Right atrium auricular region (tissue), 2 donors: ENCODE results near the gene ACTG1. TPM values are rescaled to one million over a fixed set of nuclear protein-coding genes. Genes with fewer than 3 reads are reported as not detected.
A peak's percentile ranks its signal among the peaks of the same experiment; 100 is the strongest.

Experiments used
- DNase-seq: peaks from one replicate; pipeline ENCODE4 v3.0.0-alpha.2; 2019; ENCODE audit warnings: low spot score
- H3K27ac ChIP-seq, 2 donors: fragments of 200-600 bp; sonication (generic); 1 replicate in 1 of 2; 2 replicates in 1 of 2; pipeline ENCODE4 v1.5.1; 2016 to 2019
- H3K27me3 ChIP-seq, 2 donors: fragments of 200-600 bp; sonication (generic); one replicate each; pipeline versions ENCODE4 v1.5.1 to v1.6.0; 2017 to 2019
- H3K36me3 ChIP-seq: fragments of 200-600 bp; sonication (generic); one replicate; pipeline ENCODE4 v1.5.1; 2016
- H3K4me1 ChIP-seq, 2 donors: fragments of 200-600 bp; sonication (generic); one replicate each; pipeline versions ENCODE4 v1.5.1 to v1.6.0; 2017 to 2019
- H3K4me3 ChIP-seq, 2 donors: fragments of 200-600 bp; sonication (generic); 1 replicate in 1 of 2; 2 replicates in 1 of 2; pipeline ENCODE4 v1.5.1; 2017 to 2019; ENCODE audit warnings: mild to moderate bottlenecking in 1 of 2, moderate library complexity in 1 of 2
- H3K9me3 ChIP-seq, 2 donors: fragments of 200-600 bp; sonication (generic); one replicate each; pipeline ENCODE4 v1.5.1; 2019
- total RNA-seq, 2 donors: library from RNA; depleted of rRNA; stranded (reverse); fragments of >200 nt; gene quantifications; one replicate each; pipeline ENCODE4 v1.1.0, GENCODE V29; 2016
- TF ChIP-seq, protein P1 (sequence below), 2 donors: fragments of 200-600 bp; sonication (generic); IDR thresholded peaks; one replicate each; pipeline ENCODE4 v1.5.1; 2019; ENCODE audit warnings: antibody characterized with exemption in 2 of 2

The ACTG1 gene
- total RNA-seq, 2 donors from 2014 or later, result 1,076 to 1,610 TPM

- peaks cover 0 to 61% of the 10 kb centered on the region in 2 donors for H3K4me1 ChIP-seq
- peaks cover 9% of the 10 kb centered on the region for H3K36me3 ChIP-seq
- no peaks in the 10 kb centered on the region for H3K9me3 ChIP-seq
- TF ChIP-seq, protein P1, sequence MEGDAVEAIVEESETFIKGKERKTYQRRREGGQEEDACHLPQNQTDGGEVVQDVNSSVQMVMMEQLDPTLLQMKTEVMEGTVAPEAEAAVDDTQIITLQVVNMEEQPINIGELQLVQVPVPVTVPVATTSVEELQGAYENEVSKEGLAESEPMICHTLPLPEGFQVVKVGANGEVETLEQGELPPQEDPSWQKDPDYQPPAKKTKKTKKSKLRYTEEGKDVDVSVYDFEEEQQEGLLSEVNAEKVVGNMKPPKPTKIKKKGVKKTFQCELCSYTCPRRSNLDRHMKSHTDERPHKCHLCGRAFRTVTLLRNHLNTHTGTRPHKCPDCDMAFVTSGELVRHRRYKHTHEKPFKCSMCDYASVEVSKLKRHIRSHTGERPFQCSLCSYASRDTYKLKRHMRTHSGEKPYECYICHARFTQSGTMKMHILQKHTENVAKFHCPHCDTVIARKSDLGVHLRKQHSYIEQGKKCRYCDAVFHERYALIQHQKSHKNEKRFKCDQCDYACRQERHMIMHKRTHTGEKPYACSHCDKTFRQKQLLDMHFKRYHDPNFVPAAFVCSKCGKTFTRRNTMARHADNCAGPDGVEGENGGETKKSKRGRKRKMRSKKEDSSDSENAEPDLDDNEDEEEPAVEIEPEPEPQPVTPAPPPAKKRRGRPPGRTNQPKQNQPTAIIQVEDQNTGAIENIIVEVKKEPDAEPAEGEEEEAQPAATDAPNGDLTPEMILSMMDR (IDR thresholded peaks at IDR 0.05), result no peak
- peak overlapping the region; percentile 98 to 100 for H3K27ac ChIP-seq
- H3K4me3 ChIP-seq, result peak overlapping the region; percentile 67 to 94
- DNase-seq, result no peak
- no peaks in the 10 kb centered on the region for H3K27me3 ChIP-seq
These were observed 3.8 kb upstream of the ACTG1 start for GRCh38 chr17:81516439-81516838.

DNA sequence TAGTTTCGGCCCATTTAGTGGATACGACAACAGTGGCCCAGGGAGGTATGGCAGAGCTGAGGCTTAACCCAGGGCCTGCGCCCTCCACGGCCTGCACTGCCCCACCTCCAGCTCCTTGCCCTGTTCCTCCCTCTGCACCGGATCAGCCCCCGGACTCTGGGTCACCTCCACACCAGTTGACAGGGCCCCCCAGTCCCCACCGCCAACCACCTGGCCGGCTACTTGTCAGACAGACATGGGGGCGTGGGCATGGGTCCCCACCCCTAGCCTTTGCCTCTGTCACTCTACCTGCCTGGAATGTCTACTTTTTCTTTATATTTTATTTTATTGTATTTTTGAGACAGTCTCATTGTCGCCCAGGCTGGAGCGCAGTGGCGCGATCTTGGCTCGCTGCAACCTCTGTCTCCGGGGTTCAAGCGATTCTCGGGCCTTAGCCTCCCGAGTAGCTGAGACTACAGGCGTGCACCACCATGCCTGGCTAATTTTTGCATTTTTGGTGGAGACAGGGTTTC, 3.0 kb upstream of the ACTG1 start:
- Histone ChIP-seq H3K27ac (peak overlapping the region; percentile 98 to 100), H3K9me3 (no peaks in the 10 kb centered on the region), H3K27me3 (no peaks in the 10 kb centered on the region), H3K4me1 (peaks cover 0 to 62% of the 10 kb centered on the region in 2 donors), H3K36me3 (peaks cover 18% of the 10 kb centered on the region), H3K4me3 (peak overlapping the region; percentile 67 to 94)
- DNase-seq, result no peak
- TF ChIP-seq, protein P1 (IDR thresholded peaks at IDR 0.05), result no peak

- peak overlapping the region; percentile 98 to 100 for H3K27ac ChIP-seq
- peak; percentile 82 for DNase-seq
- peaks cover 0 to 64% of the 10 kb centered on the region in 2 donors for H3K4me1 ChIP-seq
These were observed 2.3 kb upstream of the ACTG1 start for GRCh38 chr17:81514739-81515529.

DNA sequence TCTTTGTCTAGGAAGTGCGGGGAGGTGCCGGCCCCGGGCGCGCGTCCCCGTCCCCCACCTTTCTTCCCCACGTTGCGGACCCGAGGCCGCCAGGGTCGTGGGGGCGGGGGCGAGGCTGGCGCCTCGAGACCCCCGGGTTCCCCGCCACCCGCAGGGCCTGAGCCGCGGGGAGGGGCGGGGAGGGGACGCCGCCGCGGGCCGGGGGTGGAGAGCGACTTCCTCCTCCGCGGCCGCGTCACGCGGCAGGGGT, 1.8 kb upstream of the ACTG1 start:
- no peak for DNase-seq
- peak overlapping the region; percentile 67 to 94 for H3K4me3 ChIP-seq
- no peaks in the 10 kb centered on the region for H3K27me3 ChIP-seq
- peaks cover 0 to 64% of the 10 kb centered on the region in 2 donors for H3K4me1 ChIP-seq
- H3K27ac ChIP-seq, result peak overlapping the region; percentile 98 to 100
- H3K36me3 ChIP-seq, result peaks cover 30% of the 10 kb centered on the region
- TF ChIP-seq, protein P1 (IDR thresholded peaks at IDR 0.05), result no peak
- no peaks in the 10 kb centered on the region for H3K9me3 ChIP-seq

More at GRCh38 chr17:81514739-81515529, 2.3 kb upstream of the ACTG1 start:
- TF ChIP-seq, protein P1 (IDR thresholded peaks at IDR 0.05), result no peak
- Histone ChIP-seq H3K9me3 (no peaks in the 10 kb centered on the region), H3K4me3 (peak overlapping the region; percentile 67 to 94), H3K27me3 (no peaks in the 10 kb centered on the region), H3K36me3 (peaks cover 25% of the 10 kb centered on the region)

DNA sequence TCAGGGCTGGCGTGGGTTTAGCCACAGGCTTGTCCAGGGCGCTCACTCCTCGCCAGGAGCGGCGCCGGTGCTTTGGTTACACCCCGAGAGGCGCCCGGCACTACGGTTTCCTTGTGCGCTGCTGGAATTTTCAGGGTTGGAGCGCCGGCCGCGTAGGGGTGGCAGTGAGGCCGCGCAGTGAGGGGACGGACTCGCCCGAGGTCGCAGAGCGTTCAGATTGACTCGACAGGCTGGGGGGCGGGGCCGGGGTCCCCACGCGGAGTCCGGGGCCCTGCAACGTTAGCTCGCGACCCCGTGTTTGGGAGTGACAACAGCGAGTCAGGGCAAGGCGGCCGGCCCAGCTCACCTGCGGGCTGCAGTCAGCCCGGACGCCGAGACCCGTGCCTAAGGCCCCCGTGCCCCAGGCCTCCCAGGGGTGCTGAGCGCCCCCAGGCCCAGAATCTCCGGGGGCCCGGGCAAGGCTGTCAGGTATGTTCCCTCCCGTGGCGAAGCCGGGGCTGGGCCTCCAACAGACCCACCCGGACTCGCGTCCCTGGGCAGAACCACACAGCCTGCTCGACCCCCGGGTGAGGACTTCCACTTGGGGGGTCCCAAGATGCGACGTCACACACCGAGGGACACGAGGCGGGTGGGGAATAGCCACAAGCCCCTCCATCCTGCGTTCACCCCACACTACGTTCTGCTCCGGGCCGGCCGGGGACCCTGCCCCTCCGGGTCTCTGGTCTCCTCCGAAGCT, 1.3 kb upstream of the ACTG1 start:
- Histone ChIP-seq H3K36me3 (peaks cover 35% of the 10 kb centered on the region), H3K27ac (peak overlapping the region; percentile 98 to 100), H3K27me3 (no peaks in the 10 kb centered on the region), H3K4me1 (peaks cover 0 to 64% of the 10 kb centered on the region in 2 donors), H3K9me3 (no peaks in the 10 kb centered on the region), H3K4me3 (peak overlapping the region; percentile 67 to 94)
- DNase-seq, result peak; percentile 73
- TF ChIP-seq, protein P1 (IDR thresholded peaks at IDR 0.05), result peak in 1 of 2 donors; percentile 13
